Measurements from ENCODE around the gene RSRC2. TPM values are rescaled to one million over a fixed set of nuclear protein-coding genes. Genes with fewer than 3 reads are reported as not detected.
A peak's percentile ranks its signal among the peaks of the same experiment; 100 is the strongest.
"Not testable (repeated sequence)": the region's sequence is repeated elsewhere in the genome, so short reads cannot be mapped to it uniquely, and the experiment has no call there.

The RSRC2 gene
- total RNA-seq, 2 experiments from 2014 or later: 89.0 to 93.0 TPM

DNA sequence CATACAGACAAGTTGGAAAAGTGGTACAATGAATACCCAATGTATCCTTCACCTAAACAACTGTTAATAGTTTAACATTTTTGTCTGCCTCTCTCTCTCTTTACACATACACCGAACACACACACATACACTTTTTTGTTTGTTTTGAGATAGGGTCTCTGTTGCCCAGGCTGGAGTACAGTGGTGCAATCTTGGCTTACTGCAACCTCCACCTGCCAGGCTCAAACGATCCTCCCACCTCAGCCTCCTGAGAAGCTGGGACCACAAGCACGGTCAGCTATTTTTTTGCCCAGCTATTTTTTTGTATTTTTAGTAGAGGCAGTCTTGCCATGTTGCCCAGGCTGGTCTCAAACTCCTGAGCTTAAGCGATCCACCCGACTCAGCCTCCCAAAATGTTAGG, 42.8 kb downstream of the RSRC2 start:
- Mint-ChIP-seq H3K27me3 (no peaks in the 10 kb centered on the region), H3K4me3 (no peak overlapping the region), H3K9me3 (no peaks in the 10 kb centered on the region), H3K27ac (no peak overlapping the region), H3K36me3 (peaks cover 22% of the 10 kb centered on the region), H3K4me1 (peaks cover 10% of the 10 kb centered on the region)
- DNase-seq: no peak

DNA sequence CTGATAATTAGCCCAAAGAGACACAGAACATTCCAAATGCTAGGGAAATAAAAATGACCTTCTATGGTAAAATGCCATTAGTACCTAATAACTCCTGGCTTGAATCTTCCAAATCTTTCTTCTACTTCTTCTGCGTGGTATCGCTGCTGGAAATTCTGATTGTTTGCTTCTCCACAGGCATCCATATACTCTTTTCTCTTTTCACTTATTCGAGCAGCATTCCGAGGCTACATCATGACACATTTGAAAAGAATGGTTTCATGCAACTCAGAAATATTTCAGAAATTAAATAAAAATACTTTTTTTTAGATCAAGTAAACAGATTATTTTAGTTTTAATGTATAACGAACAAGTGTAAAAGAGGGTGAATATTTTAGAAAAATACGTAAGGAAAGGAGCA, 44.9 kb downstream of the RSRC2 start:
- peaks cover 22% of the 10 kb centered on the region for H3K36me3 Mint-ChIP-seq
- no peak overlapping the region for H3K27ac Mint-ChIP-seq
- no peak for DNase-seq
- H3K9me3 Mint-ChIP-seq: no peaks in the 10 kb centered on the region
- peaks cover 10% of the 10 kb centered on the region for H3K4me1 Mint-ChIP-seq
- H3K27me3 Mint-ChIP-seq: no peaks in the 10 kb centered on the region
- H3K4me3 Mint-ChIP-seq: no peak overlapping the region

DNA sequence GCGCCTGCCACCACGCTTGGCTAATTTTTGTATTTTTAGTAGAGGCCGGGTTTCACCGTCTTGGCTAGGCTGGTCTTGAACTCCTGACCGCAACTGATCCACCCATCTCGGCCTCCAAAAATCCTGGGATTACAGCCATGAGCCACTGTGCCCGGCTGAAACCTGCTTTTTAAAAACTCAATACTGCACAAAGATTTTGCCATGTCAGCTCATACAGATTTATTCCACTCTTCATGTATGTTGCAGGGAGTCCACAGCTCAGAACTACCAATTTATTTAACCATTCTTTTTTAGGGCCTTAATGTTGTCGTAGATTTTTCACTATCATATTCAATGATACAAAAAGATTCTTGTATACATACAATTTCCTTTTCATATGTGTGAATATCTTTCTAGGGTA, 46.0 kb downstream of the RSRC2 start:
- H3K27ac Mint-ChIP-seq: no peak overlapping the region
- no peaks in the 10 kb centered on the region for H3K27me3 Mint-ChIP-seq
- no peak for DNase-seq
- H3K36me3 Mint-ChIP-seq: peaks cover 27% of the 10 kb centered on the region
- no peaks in the 10 kb centered on the region for H3K9me3 Mint-ChIP-seq
- H3K4me1 Mint-ChIP-seq: peaks cover 12% of the 10 kb centered on the region
- H3K4me3 Mint-ChIP-seq: no peak overlapping the region

DNA sequence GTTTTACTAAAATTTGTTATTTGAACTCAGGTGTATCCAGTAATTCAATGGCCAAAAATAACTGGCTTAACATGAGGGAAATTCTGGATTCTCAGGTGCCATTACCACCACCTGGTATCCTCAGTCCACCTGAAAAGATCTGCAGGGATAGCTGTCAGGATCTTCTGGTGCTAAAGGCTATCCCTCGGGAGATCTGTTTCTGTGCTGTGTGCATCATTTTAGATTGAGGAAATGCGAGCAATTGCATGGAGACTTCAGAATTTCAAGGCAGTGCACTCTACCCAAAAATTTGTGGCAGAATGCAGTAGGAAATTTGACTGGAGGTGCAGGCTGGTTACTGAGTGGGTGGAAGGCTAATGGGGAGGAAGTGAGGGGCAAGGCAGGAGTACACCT, 52.4 kb downstream of the RSRC2 start:
- no peaks in the 10 kb centered on the region for H3K27me3 Mint-ChIP-seq
- H3K9me3 Mint-ChIP-seq: no peaks in the 10 kb centered on the region
- H3K27ac Mint-ChIP-seq: peak overlapping the region; percentile 78
- peaks cover 27% of the 10 kb centered on the region for H3K4me1 Mint-ChIP-seq
- peak overlapping the region; percentile 66 for H3K4me3 Mint-ChIP-seq
- DNase-seq: no peak
- peaks cover 36% of the 10 kb centered on the region for H3K36me3 Mint-ChIP-seq

DNA sequence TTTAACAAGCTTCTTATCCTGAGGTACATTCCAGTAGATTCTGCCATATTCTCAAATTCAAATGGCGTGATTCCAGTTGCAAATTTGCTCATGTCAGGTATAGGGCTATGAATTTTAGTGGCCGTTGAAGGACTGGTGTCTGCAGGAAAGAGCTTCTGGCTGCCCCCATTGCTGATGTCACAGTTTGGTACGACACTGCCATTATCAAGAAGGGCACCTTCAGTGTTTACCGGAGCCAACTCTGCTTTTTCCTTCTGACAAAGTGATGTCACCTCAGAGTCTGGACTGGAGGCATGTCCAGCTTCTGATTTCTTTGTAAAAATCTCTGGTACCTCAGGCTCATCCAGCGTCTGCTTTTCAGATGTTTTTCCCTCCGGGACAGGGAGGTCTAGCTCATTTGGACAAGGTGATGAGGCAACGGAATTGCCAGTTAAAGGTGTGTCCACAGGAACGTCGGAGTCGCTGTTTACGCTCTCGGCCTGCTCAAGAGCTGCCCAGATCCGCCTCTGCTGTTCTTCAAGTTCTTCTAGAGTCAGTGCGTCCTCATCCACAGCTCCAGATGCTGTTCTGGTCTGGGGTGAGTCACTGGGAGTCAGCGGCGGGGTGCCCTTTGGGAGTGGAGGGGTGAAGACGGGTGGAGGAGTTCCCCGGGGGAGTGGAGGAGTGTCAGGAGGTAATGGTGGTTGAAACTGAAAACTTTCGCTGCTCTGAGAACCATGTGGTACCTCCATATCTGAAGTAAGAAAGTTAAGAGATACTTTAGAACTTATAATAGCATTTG, 53.0 kb downstream of the RSRC2 start:
- peaks cover 32% of the 10 kb centered on the region for H3K36me3 Mint-ChIP-seq
- H3K9me3 Mint-ChIP-seq: no peaks in the 10 kb centered on the region
- peak overlapping the region; percentile 78 for H3K27ac Mint-ChIP-seq
- no peak overlapping the region for H3K4me3 Mint-ChIP-seq
- no peaks in the 10 kb centered on the region for H3K27me3 Mint-ChIP-seq
- H3K4me1 Mint-ChIP-seq: peaks cover 27% of the 10 kb centered on the region
- peak; percentile 73 for DNase-seq

DNA sequence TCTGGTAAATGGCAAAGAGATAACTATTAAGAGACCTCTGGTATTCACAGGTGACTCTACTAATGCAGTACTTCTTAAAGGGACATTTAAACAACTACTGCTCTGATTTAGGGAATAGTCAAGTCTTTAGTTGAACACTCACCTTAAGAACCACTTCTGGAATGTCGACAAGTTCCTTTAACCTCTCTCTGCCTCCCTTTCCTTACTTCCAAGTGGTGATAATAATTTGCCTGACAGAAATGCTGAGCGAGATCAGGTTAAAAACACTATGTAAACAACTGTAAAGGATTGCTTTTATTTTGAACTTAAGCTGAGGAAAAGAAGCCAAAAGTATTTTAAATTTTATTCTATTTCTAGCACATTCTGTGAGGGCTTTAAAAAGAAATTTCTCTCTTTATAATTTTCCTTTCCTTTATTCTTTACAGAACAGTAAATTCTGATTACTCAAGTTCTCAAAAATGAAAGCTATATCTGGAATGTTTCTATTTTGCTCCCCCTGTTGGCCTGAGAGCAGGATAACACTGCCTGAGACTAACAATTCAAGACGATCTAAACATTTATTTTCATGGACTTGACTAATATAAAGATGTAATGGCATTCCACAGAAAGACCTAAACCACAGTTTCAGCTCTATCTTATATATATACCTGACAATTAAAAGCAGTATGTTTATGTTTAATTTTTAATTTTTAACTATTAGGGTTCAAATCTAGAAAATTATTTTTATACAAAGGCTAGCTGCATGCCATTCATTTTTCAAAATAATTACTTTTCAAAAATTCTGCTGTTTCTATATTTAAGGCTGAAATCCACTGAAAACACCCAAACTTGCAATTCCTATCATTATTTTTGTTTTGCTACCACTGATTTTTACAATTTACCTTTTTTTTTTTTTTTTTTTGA, 55.2 kb downstream of the RSRC2 start:
- peaks cover 30% of the 10 kb centered on the region for H3K36me3 Mint-ChIP-seq
- no peak overlapping the region for H3K4me3 Mint-ChIP-seq
- H3K27ac Mint-ChIP-seq: no peak overlapping the region
- no peaks in the 10 kb centered on the region for H3K9me3 Mint-ChIP-seq
- H3K27me3 Mint-ChIP-seq: no peaks in the 10 kb centered on the region
- no peak for DNase-seq
- H3K4me1 Mint-ChIP-seq: peaks cover 27% of the 10 kb centered on the region

DNA sequence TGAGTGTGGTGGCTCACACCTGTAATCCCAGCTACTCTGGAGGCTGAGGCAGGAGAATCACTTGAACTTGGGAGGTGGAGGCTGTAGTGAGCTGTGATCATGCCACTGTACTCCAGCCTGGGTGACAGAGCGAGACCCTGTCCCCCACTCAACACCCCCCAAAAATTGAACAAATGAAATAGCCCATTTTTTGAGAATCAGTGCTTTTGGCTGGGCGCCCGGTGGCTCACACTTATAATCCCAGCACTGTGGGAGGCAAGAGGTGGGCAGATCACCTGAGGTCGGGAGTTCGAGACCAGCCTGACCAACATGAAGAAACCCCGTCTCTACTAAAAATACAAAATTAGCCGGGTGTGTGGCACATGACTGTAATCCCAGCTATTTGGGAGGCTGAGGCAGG, 56.2 kb downstream of the RSRC2 start:
- H3K36me3 Mint-ChIP-seq: peaks cover 20% of the 10 kb centered on the region
- DNase-seq, H3K27me3 Mint-ChIP-seq, H3K9me3 Mint-ChIP-seq, H3K4me3 Mint-ChIP-seq, H3K27ac Mint-ChIP-seq: not testable (repeated sequence)
- H3K4me1 Mint-ChIP-seq: peaks cover 24% of the 10 kb centered on the region

DNA sequence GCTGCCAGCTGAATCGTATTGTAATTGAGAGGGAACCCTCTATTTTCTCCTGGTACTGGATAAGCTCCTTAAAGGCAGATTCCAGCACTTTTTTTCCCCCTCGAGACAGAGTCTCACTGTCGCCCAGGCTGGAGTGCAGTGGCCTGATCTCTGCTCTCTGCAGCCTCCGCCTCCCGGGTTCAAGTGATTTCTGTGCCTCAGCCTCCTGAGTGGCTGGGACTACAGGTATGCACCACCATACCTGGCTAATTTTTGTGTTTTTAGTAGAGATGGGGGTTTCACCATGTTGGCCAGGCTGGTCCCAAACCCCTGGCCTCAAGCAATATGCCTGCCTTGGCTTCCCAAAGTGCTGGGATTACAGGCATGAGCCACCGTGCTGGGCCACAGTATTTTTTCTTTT, 56.9 kb downstream of the RSRC2 start:
- H3K4me3 Mint-ChIP-seq, DNase-seq, H3K27me3 Mint-ChIP-seq, H3K9me3 Mint-ChIP-seq: not testable (repeated sequence)
- H3K27ac Mint-ChIP-seq: peak overlapping the region; percentile 27
- H3K36me3 Mint-ChIP-seq: peaks cover 14% of the 10 kb centered on the region
- H3K4me1 Mint-ChIP-seq: peaks cover 17% of the 10 kb centered on the region

DNA sequence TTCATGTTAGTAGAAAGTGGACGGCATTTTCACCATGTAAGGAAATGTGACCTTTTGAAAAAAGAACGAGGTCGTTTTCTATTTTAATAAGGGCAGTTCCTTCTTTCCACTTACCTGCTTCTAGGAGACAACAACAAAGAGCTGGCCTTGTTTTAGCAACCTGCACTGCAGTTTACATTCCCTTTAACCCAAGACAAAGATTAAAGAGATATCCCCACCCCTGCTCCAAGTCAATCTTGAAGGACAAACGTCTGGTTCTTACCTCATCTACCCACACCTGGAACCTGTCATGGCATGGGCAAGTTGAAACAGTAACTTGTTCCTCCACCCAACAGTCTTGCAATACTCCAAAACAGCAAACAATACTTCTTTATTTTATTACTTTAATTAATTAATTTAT, 58.8 kb downstream of the RSRC2 start:
- no peak for DNase-seq
- no peaks in the 10 kb centered on the region for H3K36me3 Mint-ChIP-seq
- no peaks in the 10 kb centered on the region for H3K27me3 Mint-ChIP-seq
- no peaks in the 10 kb centered on the region for H3K9me3 Mint-ChIP-seq
- no peak overlapping the region for H3K27ac Mint-ChIP-seq
- no peak overlapping the region for H3K4me3 Mint-ChIP-seq
- H3K4me1 Mint-ChIP-seq: peaks cover 2% of the 10 kb centered on the region

DNA sequence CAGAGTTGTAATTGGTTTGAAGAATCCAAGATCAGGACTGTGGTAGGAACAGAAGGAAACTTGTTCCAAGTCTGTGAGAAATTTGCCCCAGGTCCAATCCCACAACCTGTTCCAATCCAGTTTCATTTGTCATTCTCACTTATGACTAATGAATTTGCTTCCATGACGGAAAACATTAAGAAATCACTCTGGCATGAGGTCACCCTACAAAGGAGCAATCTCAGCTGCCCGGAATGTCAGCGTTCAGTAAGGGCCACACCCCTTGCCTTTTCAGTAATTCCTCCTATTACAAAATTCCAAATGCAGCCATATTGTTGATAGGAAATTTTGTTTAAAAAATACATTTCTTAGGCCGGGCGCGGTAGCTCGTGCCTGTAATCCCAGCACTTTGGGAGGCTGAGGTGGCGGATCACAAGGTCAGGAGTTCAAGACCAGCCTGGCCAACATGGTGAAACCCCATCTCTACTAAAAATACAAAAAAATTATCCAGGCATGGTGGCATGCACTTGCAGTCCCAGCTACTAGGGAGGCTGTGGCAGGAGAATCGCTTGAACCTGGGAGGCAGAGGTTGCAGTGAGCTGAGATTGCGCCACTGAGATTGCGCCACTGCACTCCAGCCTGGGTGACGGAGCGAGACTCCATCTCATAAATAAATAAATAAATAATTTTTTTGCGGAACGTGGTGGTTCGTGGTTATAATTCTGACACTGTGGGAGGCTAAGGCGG, 62.3 kb downstream of the RSRC2 start:
- not testable (repeated sequence) for H3K27ac Mint-ChIP-seq, H3K36me3 Mint-ChIP-seq, DNase-seq, H3K4me3 Mint-ChIP-seq, H3K4me1 Mint-ChIP-seq, H3K27me3 Mint-ChIP-seq, H3K9me3 Mint-ChIP-seq

DNA sequence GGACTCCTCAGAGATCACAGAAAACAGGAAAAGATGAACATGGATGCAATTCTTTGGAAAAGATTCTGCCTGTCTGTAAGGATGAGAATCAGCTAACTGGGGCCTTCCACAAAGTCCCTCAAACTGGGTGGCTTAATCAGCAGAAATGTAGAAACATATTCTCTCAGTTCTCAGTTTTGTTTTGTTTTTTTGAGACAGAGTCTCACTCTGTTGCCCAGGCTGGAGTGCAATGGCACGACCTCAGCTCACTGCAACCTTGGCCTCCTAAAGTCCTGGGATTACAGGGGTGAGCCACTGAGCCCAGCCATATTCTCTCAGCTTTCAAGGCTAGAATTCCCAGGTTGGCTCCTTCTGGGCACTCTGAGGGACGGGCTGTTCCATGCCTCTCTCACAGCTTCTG, 66.1 kb downstream of the RSRC2 start:
- no peak overlapping the region for H3K27ac Mint-ChIP-seq
- no peak for DNase-seq
- no peaks in the 10 kb centered on the region for H3K9me3 Mint-ChIP-seq
- no peaks in the 10 kb centered on the region for H3K36me3 Mint-ChIP-seq
- no peak overlapping the region for H3K4me3 Mint-ChIP-seq
- H3K27me3 Mint-ChIP-seq: no peaks in the 10 kb centered on the region
- H3K4me1 Mint-ChIP-seq: no peaks in the 10 kb centered on the region

DNA sequence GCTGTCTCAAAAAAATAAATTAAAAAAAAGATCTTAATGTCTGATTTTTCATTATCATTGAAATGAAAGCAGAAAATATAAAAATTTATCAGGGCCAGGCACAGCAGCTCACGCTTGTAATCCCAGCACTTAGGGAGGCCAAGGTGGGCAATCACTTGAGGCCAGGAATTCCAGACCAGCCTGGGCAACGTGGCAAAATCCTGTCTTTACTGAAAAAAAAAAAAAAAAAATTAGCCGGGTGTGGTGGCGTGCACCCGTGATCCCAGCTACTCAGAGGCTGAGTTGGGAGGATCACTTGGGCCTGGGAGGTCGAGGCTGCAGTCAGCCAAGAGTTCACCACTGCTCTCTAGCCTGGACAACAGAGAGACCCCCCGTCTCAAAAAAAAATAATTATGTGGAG, 66.7 kb downstream of the RSRC2 start:
- H3K27ac Mint-ChIP-seq: no peak overlapping the region
- H3K4me1 Mint-ChIP-seq: no peaks in the 10 kb centered on the region
- H3K4me3 Mint-ChIP-seq: no peak overlapping the region
- no peaks in the 10 kb centered on the region for H3K36me3 Mint-ChIP-seq
- no peaks in the 10 kb centered on the region for H3K27me3 Mint-ChIP-seq
- no peak for DNase-seq
- H3K9me3 Mint-ChIP-seq: no peaks in the 10 kb centered on the region

DNA sequence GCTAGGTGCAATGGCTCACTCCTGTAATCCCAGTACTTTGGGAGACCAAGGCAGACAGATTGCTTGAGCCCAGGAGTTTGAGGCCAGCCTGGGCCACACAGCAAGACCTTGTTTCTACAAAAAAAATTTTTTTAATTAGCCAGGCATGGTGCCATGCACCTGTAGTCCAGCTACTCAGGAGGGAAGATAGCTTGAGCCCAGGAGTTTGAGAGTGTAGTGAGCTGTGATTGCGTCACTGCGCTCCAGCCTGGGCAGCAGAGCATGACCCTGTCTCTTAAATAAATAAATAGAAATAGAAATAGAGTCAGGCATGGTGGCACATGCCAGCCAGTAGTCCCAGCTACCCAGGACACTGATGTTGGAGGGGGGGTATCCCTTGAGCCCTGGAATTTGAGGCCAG, 67.5 kb downstream of the RSRC2 start:
- no peaks in the 10 kb centered on the region for H3K36me3 Mint-ChIP-seq

DNA sequence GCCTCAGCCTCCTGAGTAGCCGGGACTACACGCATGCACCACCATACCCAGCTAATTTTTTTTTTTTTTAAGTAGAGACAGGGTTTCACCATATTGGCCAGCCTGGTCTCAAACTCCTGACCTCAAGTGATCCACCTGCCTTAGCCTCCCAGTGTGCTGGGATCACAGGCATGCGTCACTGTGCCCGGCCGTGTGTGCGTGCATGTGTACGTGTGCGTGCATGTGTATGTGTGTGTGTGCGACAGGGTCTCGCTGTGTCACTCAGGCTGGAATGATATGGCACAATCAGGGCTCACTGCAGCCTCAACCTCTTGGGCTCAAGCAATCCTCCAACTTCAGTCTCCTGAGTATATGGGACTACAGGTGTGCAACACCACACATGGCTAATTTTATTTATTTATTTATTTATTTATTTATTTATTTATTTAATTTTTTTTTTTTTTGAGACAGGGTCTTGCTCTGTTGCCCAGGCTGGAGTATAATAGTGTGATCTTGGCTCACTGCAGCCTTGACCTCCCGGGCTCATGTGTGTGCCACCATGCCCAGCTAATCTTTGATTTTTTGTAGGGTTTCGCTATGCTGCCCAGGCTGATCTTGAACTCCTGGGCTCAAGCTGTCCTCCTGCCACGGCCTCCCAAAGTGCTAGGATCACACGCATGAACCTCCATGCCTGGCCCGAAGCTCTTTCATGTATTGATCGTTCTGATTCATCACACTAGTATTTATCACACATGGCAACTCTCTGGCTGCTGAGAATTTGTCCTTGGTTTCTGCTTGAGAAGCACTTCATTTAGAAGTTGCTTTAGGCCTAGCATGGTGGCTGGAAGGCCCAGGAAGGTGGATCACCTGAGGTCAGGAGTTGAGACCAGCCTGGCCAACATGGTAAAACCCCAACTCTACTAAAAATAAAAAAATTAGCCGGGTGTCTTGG, 68.4 kb downstream of the RSRC2 start:
- H3K4me1 Mint-ChIP-seq: peaks cover 10% of the 10 kb centered on the region
- H3K27me3 Mint-ChIP-seq: no peaks in the 10 kb centered on the region
- H3K27ac Mint-ChIP-seq: no peak overlapping the region
- H3K9me3 Mint-ChIP-seq: no peaks in the 10 kb centered on the region
- no peak for DNase-seq
- H3K36me3 Mint-ChIP-seq: peaks cover 3% of the 10 kb centered on the region
- H3K4me3 Mint-ChIP-seq: no peak overlapping the region

More for the DNA sequence above, 67.5 kb downstream of the RSRC2 start:
- H3K27me3 Mint-ChIP-seq: no peaks in the 10 kb centered on the region
- H3K4me1 Mint-ChIP-seq: peaks cover 3% of the 10 kb centered on the region
- H3K9me3 Mint-ChIP-seq: no peaks in the 10 kb centered on the region
- H3K27ac Mint-ChIP-seq: no peak overlapping the region
- DNase-seq: no peak
- H3K4me3 Mint-ChIP-seq: no peak overlapping the region
